ENCODE data around the gene GRAP2. TPM values are rescaled to one million over a fixed set of nuclear protein-coding genes. Genes with fewer than 3 reads are reported as not detected.

The GRAP2 gene
- total and polyA plus RNA-seq, 3 donors from 2014 or later, result 5.0 to 6.1 (median 5.3) TPM

DNA sequence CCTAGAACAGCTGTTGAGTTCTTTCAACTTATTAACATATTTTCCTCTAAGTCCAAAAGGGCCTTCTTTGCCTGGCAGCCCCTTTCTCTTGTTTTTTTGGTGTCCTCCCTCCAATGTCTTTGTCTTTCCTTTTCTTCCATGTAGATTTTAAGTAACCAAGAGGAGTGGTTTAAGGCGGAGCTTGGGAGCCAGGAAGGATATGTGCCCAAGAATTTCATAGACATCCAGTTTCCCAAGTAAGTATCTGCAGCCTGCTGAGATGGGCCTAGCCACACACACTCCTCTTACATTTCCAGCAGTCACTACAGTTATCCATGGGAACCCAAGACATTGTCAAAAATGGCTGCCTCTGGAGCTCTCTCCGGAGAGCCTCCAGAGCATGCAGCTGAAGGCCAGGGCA is 54.8 kb downstream of the GRAP2 start:
- Histone ChIP-seq H3K9me3 (no peaks in the 10 kb centered on the region), H3K36me3 (ENCODE audit: low read depth, missing control alignments) (no peaks in the 10 kb centered on the region), H3K27ac (peak overlapping the region; percentile 54 to 67), H3K4me1 (peaks cover 18% of the 10 kb centered on the region), H3K27me3 (no peaks in the 10 kb centered on the region), H3K4me3 (no peak overlapping the region)
- no peak for DNase-seq
- 96 to 97% methylated on average over 2 of the region's 2 CpGs for WGBS, 2 donors
- intact Hi-C loops (cut with DNase I; ENCODE audit: low total_unique reads), result no loop called here
- TF ChIP-seq, protein P1, sequence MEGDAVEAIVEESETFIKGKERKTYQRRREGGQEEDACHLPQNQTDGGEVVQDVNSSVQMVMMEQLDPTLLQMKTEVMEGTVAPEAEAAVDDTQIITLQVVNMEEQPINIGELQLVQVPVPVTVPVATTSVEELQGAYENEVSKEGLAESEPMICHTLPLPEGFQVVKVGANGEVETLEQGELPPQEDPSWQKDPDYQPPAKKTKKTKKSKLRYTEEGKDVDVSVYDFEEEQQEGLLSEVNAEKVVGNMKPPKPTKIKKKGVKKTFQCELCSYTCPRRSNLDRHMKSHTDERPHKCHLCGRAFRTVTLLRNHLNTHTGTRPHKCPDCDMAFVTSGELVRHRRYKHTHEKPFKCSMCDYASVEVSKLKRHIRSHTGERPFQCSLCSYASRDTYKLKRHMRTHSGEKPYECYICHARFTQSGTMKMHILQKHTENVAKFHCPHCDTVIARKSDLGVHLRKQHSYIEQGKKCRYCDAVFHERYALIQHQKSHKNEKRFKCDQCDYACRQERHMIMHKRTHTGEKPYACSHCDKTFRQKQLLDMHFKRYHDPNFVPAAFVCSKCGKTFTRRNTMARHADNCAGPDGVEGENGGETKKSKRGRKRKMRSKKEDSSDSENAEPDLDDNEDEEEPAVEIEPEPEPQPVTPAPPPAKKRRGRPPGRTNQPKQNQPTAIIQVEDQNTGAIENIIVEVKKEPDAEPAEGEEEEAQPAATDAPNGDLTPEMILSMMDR (IDR thresholded peaks at IDR 0.05), result no peak
- no peak for TF ChIP-seq POLR2A (IDR thresholded peaks at IDR 0.05)

GRCh38 chr22:39956932-39957664 is 56.2 kb downstream of the GRAP2 start:
- TF ChIP-seq, protein P1 (IDR thresholded peaks at IDR 0.05), result no peak
- no peak for TF ChIP-seq POLR2A (IDR thresholded peaks at IDR 0.05)
- no peak for DNase-seq
- Histone ChIP-seq H3K27me3 (no peaks in the 10 kb centered on the region), H3K4me3 (no peak overlapping the region), H3K4me1 (peaks cover 18% of the 10 kb centered on the region), H3K36me3 (ENCODE audit: low read depth, missing control alignments) (no peaks in the 10 kb centered on the region), H3K27ac (no peak overlapping the region), H3K9me3 (no peaks in the 10 kb centered on the region)
- WGBS, 2 donors, result 81 to 84% methylated on average over 9 of the region's 10 CpGs
- intact Hi-C loops (cut with DNase I; ENCODE audit: low total_unique reads), result no loop called here

GRCh38 chr22:39958009-39958711 is 57.3 kb downstream of the GRAP2 start:
- no peak for DNase-seq
- intact Hi-C loops (cut with DNase I; ENCODE audit: low total_unique reads), result no loop called here
- peaks cover 18% of the 10 kb centered on the region for H3K4me1 ChIP-seq
- no peak overlapping the region for H3K27ac ChIP-seq
- no peaks in the 10 kb centered on the region for H3K36me3 ChIP-seq (ENCODE audit: low read depth, missing control alignments)
- no peak overlapping the region for H3K4me3 ChIP-seq
- no peaks in the 10 kb centered on the region for H3K27me3 ChIP-seq
- H3K9me3 ChIP-seq, result no peaks in the 10 kb centered on the region
- no peak for TF ChIP-seq POLR2A (IDR thresholded peaks at IDR 0.05)
- TF ChIP-seq, protein P1 (IDR thresholded peaks at IDR 0.05), result no peak
- WGBS, 2 donors, result 81 to 83% methylated on average over 8 of the region's 8 CpGs

DNA sequence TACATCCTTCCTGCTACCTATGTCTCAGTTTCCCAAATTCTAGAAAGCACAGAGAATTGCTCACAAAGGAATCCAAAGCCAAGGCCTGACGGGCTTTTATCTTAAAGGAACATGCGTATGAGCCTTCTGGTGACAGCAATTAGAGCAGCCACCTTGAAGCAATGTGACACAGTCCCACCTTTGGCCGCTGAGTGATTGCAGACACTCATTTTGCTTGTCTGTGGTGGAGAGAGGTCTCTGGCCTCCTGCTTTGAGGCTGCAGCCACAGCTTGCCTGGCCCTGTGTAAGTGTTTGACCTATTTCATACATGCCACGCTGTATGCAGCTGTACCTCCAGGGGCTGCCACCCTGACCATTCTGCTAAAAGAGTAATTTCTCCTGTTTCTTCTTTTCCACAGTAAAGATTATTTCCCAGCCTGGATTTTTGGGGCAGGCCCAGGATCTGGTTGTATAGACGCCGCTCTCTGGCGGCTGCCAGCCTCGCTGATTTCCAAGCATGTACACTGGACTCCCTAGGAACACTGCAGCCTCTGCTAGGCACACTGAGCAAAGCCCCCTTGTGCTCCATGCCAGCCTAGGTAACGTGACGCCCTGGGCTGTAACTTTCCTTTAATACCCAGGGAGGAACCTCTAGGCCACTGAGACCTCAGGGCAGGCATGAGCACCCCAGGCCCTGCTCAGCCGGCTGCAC is 58.2 kb downstream of the GRAP2 start:
- intact Hi-C loops (cut with DNase I; ENCODE audit: low total_unique reads), result no loop called here
- DNase-seq, result no peak
- Histone ChIP-seq H3K4me1 (peaks cover 18% of the 10 kb centered on the region), H3K36me3 (ENCODE audit: low read depth, missing control alignments) (no peaks in the 10 kb centered on the region), H3K4me3 (no peak overlapping the region), H3K9me3 (no peaks in the 10 kb centered on the region), H3K27me3 (no peaks in the 10 kb centered on the region), H3K27ac (no peak overlapping the region)
- no peak for TF ChIP-seq POLR2A (IDR thresholded peaks at IDR 0.05)
- TF ChIP-seq, protein P1 (IDR thresholded peaks at IDR 0.05), result no peak
- WGBS, 2 donors, result 76 to 87% methylated on average over 9 to 10 of the region's 11 CpGs
